GM18519 (cell line): ENCODE data around the gene ARL8B.
"Not testable (repeated sequence)": the region's sequence is repeated elsewhere in the genome, so short reads cannot be mapped to it uniquely, and the experiment has no call there.

Experiments
- ATAC-seq: cut with Tn5 transposase; IDR thresholded peaks from one replicate; pipeline ENCODE4 v1.9.1; 2021; ENCODE audit warnings: mild to moderate bottlenecking, moderate library complexity; ENCODE audit not compliant: unreplicated experiment, low FRiP score

The ARL8B gene

GRCh38 chr3:5122030-5122740 is at the start of gene ARL8B:
TSS of gene ARL8B (plus strand) at chr3:5122292. CDS start at chr3:5122466, 174 bp downstream.
- ATAC-seq: peak; percentile 91

- no peak for ATAC-seq
Observed at GRCh38 chr3:5073374-5074085, 48.6 kb upstream of the ARL8B start.

- no peak for ATAC-seq
Observed at GRCh38 chr3:5078151-5078550, 43.9 kb upstream of the ARL8B start.

DNA sequence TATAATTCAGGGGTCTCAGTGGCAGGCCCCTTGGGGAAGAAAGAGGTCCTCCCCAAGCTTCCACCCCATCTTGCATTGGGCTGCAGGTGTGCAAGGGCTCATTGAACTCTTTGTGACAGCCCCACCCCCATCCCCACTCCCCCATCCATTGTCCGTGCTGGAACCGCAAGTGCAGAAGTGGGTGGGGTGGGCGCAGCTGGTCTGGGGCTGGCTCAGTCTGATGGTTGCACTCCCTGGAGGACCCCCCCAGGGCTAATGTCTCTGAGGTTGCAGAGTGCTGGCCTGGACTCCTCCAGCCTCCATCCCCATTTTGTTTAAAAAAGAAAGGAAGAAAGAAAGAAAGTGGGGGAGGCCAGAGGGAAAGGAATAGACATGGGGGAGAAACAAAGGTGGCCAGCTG is 42.3 kb upstream of the ARL8B start:
- no peak for ATAC-seq

DNA sequence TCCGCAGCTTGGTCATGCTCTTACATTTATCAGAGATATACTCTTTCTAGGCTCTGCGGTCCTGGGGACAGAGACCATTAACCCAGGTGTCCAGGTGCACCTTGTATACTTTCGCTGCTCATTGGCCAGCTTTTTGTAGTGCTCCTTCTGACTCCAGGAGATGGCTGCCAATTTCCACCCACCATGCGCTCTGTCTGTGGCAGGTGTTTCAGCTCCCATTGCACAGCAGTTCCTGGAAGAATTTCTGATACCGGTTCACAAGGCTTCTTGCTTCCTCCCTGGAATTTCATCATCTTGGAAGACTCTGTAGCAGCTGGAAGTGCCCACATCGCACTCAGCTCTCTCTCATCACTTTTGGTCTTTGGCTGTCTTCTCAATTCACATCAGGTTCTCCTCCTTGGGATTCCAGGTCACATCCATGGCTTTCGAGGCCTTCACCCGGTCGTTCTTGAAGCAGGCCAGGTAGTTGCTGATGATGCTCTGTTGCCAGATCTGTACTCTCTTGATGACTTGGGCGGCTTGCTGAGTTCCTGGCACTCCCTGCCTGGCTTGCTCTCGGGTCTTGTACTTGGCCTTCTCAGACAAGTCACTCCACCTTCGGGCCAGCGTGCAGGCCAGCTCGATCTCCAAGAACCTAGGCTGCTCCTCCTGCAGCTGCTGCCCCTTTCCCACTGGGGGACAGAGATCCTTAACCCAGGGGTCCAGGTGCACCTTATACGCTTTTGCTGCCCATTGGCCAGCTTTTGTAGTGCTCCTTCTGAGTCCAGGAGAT is 41.1 kb upstream of the ARL8B start:
- ATAC-seq: no peak

GRCh38 chr3:5081973-5082788 is 39.9 kb upstream of the ARL8B start:
- not testable (repeated sequence) for ATAC-seq

DNA sequence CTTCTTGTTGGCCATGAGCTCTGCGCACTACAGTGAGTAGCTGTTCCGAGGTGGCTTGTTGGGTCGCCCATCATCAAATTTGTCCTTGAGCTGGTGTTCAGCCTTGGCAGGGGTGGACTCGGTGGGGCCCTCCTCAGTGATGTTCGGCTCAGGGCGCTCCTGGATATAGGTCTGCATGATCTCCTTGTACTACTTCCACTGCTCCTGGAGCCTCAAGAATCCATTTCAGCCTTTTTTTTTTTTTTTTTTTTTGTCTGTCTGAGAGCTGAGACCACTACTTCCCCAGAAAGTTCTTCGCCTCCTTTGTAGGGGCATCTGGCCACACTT is 39.3 kb upstream of the ARL8B start:
- ATAC-seq: no peak

DNA sequence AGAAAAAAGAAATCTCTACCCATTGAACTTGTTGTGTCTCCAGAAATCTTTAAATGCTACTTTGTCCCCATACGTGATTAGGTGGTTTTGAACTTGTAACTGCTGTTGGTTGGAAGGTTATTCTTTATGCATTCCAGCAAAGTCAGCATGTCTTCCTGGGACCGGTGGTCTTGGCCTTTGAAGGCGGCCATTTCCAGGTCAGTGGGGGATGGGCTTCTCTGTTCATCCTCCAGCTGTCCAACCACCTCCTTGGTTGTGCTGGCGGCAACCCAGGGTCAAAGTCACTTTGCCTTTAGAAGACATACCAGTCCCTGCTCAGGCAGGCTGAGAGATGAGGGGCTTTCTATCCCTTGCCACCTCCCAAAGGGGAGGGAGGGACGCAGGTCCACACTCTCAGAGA is 37.9 kb upstream of the ARL8B start:
- ATAC-seq: no peak

DNA sequence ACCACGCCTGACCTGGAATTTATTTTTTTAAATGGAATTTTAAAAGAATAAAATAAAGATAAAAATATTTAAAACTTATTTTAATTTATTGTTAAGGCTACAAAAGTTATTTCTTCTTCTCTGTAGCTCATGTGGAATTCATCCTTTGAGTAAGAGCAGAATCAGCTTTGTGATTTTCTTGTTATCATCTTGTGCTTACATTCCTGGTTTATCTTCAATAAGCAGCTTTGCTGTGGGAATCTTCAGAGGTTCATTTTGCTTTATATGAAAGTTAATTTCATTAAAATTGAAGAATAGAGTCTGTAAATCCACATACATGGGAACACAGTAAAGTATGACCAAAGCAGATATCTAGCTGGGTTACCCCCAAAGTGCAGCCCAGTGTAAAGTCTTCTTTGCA is 35.4 kb upstream of the ARL8B start:
- ATAC-seq: no peak

- no peak for ATAC-seq
Observed at GRCh38 chr3:5087209-5087608, 34.9 kb upstream of the ARL8B start.

DNA sequence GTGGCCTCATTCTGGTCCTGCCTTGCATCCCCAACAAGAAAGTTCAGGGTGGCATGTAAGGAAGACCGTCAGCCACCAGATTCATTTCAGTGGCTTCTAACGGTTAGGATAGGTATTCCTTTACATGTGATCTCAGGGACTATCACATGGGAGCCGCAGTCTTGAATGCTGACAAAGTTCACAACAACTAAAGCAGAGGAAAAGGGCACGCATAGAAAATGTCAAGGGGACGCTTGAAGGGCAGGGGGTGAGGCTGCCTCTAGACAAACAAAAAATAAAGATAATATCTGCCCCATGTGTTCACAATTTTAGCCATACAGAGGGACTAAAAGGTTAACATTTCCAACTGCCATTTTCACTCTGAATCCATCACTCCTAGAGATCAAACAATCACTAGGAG is 31.9 kb upstream of the ARL8B start:
- no peak for ATAC-seq

- ATAC-seq: no peak
Observed at GRCh38 chr3:5092018-5092417, 30.1 kb upstream of the ARL8B start.

DNA sequence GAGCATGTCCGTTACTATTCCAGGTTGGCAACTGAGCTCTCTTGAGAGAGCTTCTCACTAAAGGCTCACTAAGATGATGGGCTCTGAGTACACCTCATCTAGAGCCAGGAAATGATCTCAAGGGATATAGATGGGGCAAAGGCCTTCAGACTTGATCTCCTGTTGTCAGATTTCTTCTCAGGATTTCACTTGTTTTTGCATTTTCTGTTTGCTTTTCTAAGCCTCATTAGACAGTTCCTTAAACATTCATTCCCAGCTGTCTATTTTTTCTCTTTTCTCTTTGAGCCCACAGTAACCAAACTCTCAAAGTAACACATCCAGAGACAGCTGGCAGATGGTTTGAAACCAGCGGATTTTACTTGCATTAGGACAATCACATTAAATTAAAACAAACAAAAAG is 28.4 kb upstream of the ARL8B start:
- ATAC-seq: no peak

GRCh38 chr3:5095886-5096285 is 26.2 kb upstream of the ARL8B start:
- ATAC-seq: no peak

GRCh38 chr3:5096336-5097008 is 25.6 kb upstream of the ARL8B start:
- ATAC-seq: no peak

- ATAC-seq: no peak
Observed at GRCh38 chr3:5098346-5098745, 23.7 kb upstream of the ARL8B start.

GRCh38 chr3:5102532-5102931 is 19.6 kb upstream of the ARL8B start:
- no peak for ATAC-seq

DNA sequence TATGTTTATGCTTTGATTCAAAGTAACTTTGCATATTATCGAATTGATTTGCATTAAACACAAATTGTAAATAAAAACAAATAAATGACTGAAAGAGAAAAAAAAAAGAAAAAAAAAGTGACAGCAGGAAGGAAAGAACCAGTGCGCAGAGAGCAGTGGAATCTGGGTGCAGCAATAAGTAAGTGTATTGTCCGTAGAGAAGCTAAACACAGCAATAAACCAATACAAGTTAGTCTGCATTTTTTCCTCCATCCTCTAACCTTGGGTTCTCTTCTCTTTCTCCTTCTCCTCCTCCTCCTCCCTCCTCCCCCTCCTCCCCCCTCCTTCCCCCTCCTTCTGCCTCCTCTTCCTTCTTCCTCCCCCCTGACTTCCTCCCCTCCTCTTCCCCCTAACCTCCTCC is 18.3 kb upstream of the ARL8B start:
- no peak for ATAC-seq

- no peak for ATAC-seq
Observed at GRCh38 chr3:5105050-5105449, 17.0 kb upstream of the ARL8B start.

- ATAC-seq: not testable (repeated sequence)
Observed at GRCh38 chr3:5106371-5106770, 15.7 kb upstream of the ARL8B start.
